ENCODE results near the gene ZNF3. TPM values are rescaled to one million over a fixed set of nuclear protein-coding genes. Genes with fewer than 3 reads are reported as not detected.

ZNF3 gene
- total RNA-seq, 1 donor from 2014 or later, result 35.4 TPM

- Mint-ChIP-seq H3K4me3 (ENCODE audit: unreplicated experiment) (no peak overlapping the region), H3K36me3 (ENCODE audit: unreplicated experiment) (peaks cover 66% of the 10 kb centered on the region), H3K4me1 (ENCODE audit: unreplicated experiment) (peaks cover 23% of the 10 kb centered on the region), H3K27me3 (ENCODE audit: unreplicated experiment) (no peaks in the 10 kb centered on the region), H3K27ac (ENCODE audit: unreplicated experiment) (peak overlapping the region; percentile 14), H3K9me3 (ENCODE audit: unreplicated experiment) (no peaks in the 10 kb centered on the region)
- no peak for DNase-seq (ENCODE audit: extremely low spot score, unreplicated experiment)
- TF ChIP-seq CTCF (IDR thresholded peaks at IDR 0.05), result no peak
Measured at GRCh38 chr7:100095289-100095688, 13.8 kb upstream of the ZNF3 start.

- Mint-ChIP-seq H3K4me1 (ENCODE audit: unreplicated experiment) (peaks cover 20% of the 10 kb centered on the region), H3K9me3 (ENCODE audit: unreplicated experiment) (no peaks in the 10 kb centered on the region)
Measured at GRCh38 chr7:100093925-100094486, 12.5 kb upstream of the ZNF3 start.

GRCh38 chr7:100093498-100093897 lies 12.0 kb upstream of the ZNF3 start:
- no peak overlapping the region for H3K4me3 Mint-ChIP-seq (ENCODE audit: unreplicated experiment)
- H3K36me3 Mint-ChIP-seq (ENCODE audit: unreplicated experiment), result peaks cover 53% of the 10 kb centered on the region

More at GRCh38 chr7:100093925-100094486, 12.5 kb upstream of the ZNF3 start:
- no peak overlapping the region for H3K4me3 Mint-ChIP-seq (ENCODE audit: unreplicated experiment)
- no peak for DNase-seq (ENCODE audit: extremely low spot score, unreplicated experiment)
- no peaks in the 10 kb centered on the region for H3K27me3 Mint-ChIP-seq (ENCODE audit: unreplicated experiment)
- peaks cover 58% of the 10 kb centered on the region for H3K36me3 Mint-ChIP-seq (ENCODE audit: unreplicated experiment)
- H3K27ac Mint-ChIP-seq (ENCODE audit: unreplicated experiment), result no peak overlapping the region
- TF ChIP-seq CTCF (IDR thresholded peaks at IDR 0.05), result no peak

GRCh38 chr7:100093054-100093453 lies 11.5 kb upstream of the ZNF3 start:
- Mint-ChIP-seq H3K27me3 (ENCODE audit: unreplicated experiment) (no peaks in the 10 kb centered on the region), H3K36me3 (ENCODE audit: unreplicated experiment) (peaks cover 50% of the 10 kb centered on the region), H3K9me3 (ENCODE audit: unreplicated experiment) (no peaks in the 10 kb centered on the region), H3K4me1 (ENCODE audit: unreplicated experiment) (peaks cover 17% of the 10 kb centered on the region), H3K4me3 (ENCODE audit: unreplicated experiment) (no peak overlapping the region), H3K27ac (ENCODE audit: unreplicated experiment) (no peak overlapping the region)
- DNase-seq (ENCODE audit: extremely low spot score, unreplicated experiment), result no peak
- no peak for TF ChIP-seq CTCF (IDR thresholded peaks at IDR 0.05)

More at GRCh38 chr7:100093498-100093897, 12.0 kb upstream of the ZNF3 start:
- peak overlapping the region; percentile 47 for H3K27ac Mint-ChIP-seq (ENCODE audit: unreplicated experiment)
- H3K27me3 Mint-ChIP-seq (ENCODE audit: unreplicated experiment), result no peaks in the 10 kb centered on the region
- H3K9me3 Mint-ChIP-seq (ENCODE audit: unreplicated experiment), result no peaks in the 10 kb centered on the region
- no peak for DNase-seq (ENCODE audit: extremely low spot score, unreplicated experiment)
- no peak for TF ChIP-seq CTCF (IDR thresholded peaks at IDR 0.05)
- peaks cover 15% of the 10 kb centered on the region for H3K4me1 Mint-ChIP-seq (ENCODE audit: unreplicated experiment)

GRCh38 chr7:100091411-100092181 lies 10.1 kb upstream of the ZNF3 start:
- H3K4me1 Mint-ChIP-seq (ENCODE audit: unreplicated experiment), result peaks cover 25% of the 10 kb centered on the region
- H3K4me3 Mint-ChIP-seq (ENCODE audit: unreplicated experiment), result no peak overlapping the region
- peak overlapping the region; percentile 1 for H3K27ac Mint-ChIP-seq (ENCODE audit: unreplicated experiment)
- DNase-seq (ENCODE audit: extremely low spot score, unreplicated experiment), result no peak
- no peaks in the 10 kb centered on the region for H3K27me3 Mint-ChIP-seq (ENCODE audit: unreplicated experiment)
- no peaks in the 10 kb centered on the region for H3K9me3 Mint-ChIP-seq (ENCODE audit: unreplicated experiment)
- no peak for TF ChIP-seq CTCF (IDR thresholded peaks at IDR 0.05)
- peaks cover 40% of the 10 kb centered on the region for H3K36me3 Mint-ChIP-seq (ENCODE audit: unreplicated experiment)

Measured in osteocyte (in vitro differentiated cells).